WTC11 (cell line): Measurements from ENCODE around the gene SMIM44. TPM values are rescaled to one million over a fixed set of nuclear protein-coding genes. Genes with fewer than 3 reads are reported as not detected.
"Not testable (repeated sequence)": the region's sequence is repeated elsewhere in the genome, so short reads cannot be mapped to it uniquely, and the experiment has no call there.

Experiments
- ATAC-seq: fragments of 200-7000 bp; cut with Tn5 transposase; 2 replicates; pipeline ENCODE4 v1.10.0; 2021; ENCODE audit warnings: mild to moderate bottlenecking, moderate library complexity
- CTCF ChIA-PET: fragments of 300-600 bp; sonication (Branson Sonifier 250); formaldehyde crosslinking; loops from one replicate; lab custom pipeline; 2021; ENCODE audit warnings: antibody characterized with exemption; lab: Charles Lee
- POLR2A ChIA-PET: fragments of 350-600 bp; sonication (Branson Sonifier 250); formaldehyde crosslinking; loops from one replicate; lab custom pipeline; 2021; ENCODE audit warnings: antibody characterized with exemption; lab: Charles Lee
- DNase-seq: peaks from one replicate; pipeline ENCODE4 v3.0.0; 2021; ENCODE audit warnings: low spot score
- H3K27ac Mint-ChIP-seq: 2 replicates; pipeline ENCODE4 v1.8.0; 2021; ENCODE audit warnings: mixed read lengths
- H3K27me3 Mint-ChIP-seq: 2 replicates; pipeline ENCODE4 v1.8.0; 2021; ENCODE audit warnings: low read depth, mild to moderate bottlenecking, moderate library complexity, mixed read lengths
- H3K36me3 Mint-ChIP-seq: 2 replicates; pipeline ENCODE4 v1.8.0; 2021; ENCODE audit warnings: mixed read lengths
- H3K4me1 Mint-ChIP-seq: 2 replicates; pipeline ENCODE4 v1.8.0; 2022; ENCODE audit warnings: mixed read lengths
- H3K4me3 Mint-ChIP-seq: 2 replicates; pipeline ENCODE4 v1.8.0; 2021; ENCODE audit warnings: mild to moderate bottlenecking, moderate library complexity, mixed read lengths
- H3K9me3 Mint-ChIP-seq: 2 replicates; pipeline ENCODE4 v1.8.0; 2021; ENCODE audit warnings: mixed read lengths
- AFF4 ChIP-seq: sonication (generic); formaldehyde crosslinking; IDR thresholded peaks from 2 replicates; pipeline ENCODE4 v1.8.1; 2023; ENCODE audit warnings: mild to moderate bottlenecking, missing genetic modification reagents, borderline replicate concordance
- CREB1 ChIP-seq: sonication (generic); formaldehyde crosslinking; IDR thresholded peaks from 2 replicates; pipeline ENCODE4 v1.8.0; 2023; ENCODE audit warnings: mild to moderate bottlenecking, missing genetic modification reagents
- EMX1 ChIP-seq: fragments of 250-450 bp; sonication (Bioruptor Pico); IDR thresholded peaks from 2 replicates; pipeline ENCODE4 v1.8.0; 2021; ENCODE audit warnings: mild to moderate bottlenecking
- ERG ChIP-seq: fragments of 250-450 bp; sonication (Bioruptor Pico); IDR thresholded peaks from 2 replicates; pipeline ENCODE4 v1.8.0; 2021; ENCODE audit warnings: mild to moderate bottlenecking
- ESRRA ChIP-seq: sonication (generic); formaldehyde crosslinking; IDR thresholded peaks from 2 replicates; pipeline ENCODE4 v1.8.1; 2022; ENCODE audit warnings: mild to moderate bottlenecking, missing genetic modification reagents, borderline replicate concordance
- ETV6 ChIP-seq: sonication (generic); formaldehyde crosslinking; IDR thresholded peaks from 2 replicates; pipeline ENCODE4 v1.8.1; 2022; ENCODE audit warnings: mild to moderate bottlenecking, missing genetic modification reagents
- FOXP1 ChIP-seq: sonication (generic); formaldehyde crosslinking; IDR thresholded peaks from 2 replicates; pipeline ENCODE4 v1.8.0; 2022; ENCODE audit warnings: missing genetic modification reagents, mild to moderate bottlenecking, moderate library complexity, borderline replicate concordance
- GABPB1 ChIP-seq: sonication (generic); formaldehyde crosslinking; IDR thresholded peaks from 2 replicates; pipeline ENCODE4 v1.8.1; 2023; ENCODE audit warnings: mild to moderate bottlenecking, missing genetic modification reagents
- GTF2I ChIP-seq: fragments of 250-450 bp; sonication (Bioruptor Pico); conservative IDR thresholded peaks from 2 replicates; pipeline ENCODE4 v1.4.0; 2021; ENCODE audit warnings: mild to moderate bottlenecking
- HMGXB4 ChIP-seq: sonication (generic); formaldehyde crosslinking; IDR thresholded peaks from 2 replicates; pipeline ENCODE4 v1.8.1; 2023; ENCODE audit warnings: mild to moderate bottlenecking, moderate library complexity, missing genetic modification reagents
- MXD4 ChIP-seq: fragments of 250-450 bp; sonication (Bioruptor Pico); IDR thresholded peaks from 2 replicates; pipeline ENCODE4 v1.8.0; 2021; ENCODE audit warnings: mild to moderate bottlenecking, moderate library complexity, borderline replicate concordance
- MYBL2 ChIP-seq: sonication (generic); formaldehyde crosslinking; IDR thresholded peaks from 2 replicates; pipeline ENCODE4 v1.8.1; 2023; ENCODE audit warnings: mild to moderate bottlenecking, moderate library complexity, missing genetic modification reagents
- NR2C2 ChIP-seq: sonication (generic); formaldehyde crosslinking; IDR thresholded peaks from 2 replicates; pipeline ENCODE4 v1.8.0; 2022; ENCODE audit warnings: mild to moderate bottlenecking, missing genetic modification reagents
- PRRX2 ChIP-seq: fragments of 250-450 bp; sonication (Bioruptor Pico); IDR thresholded peaks from 2 replicates; pipeline ENCODE4 v1.8.0; 2021; ENCODE audit warnings: mild to moderate bottlenecking
- SMAD3 ChIP-seq: sonication (generic); formaldehyde crosslinking; IDR thresholded peaks from 2 replicates; pipeline ENCODE4 v1.8.0; 2022; ENCODE audit warnings: missing genetic modification reagents, mild to moderate bottlenecking, borderline replicate concordance
- SOX15 ChIP-seq: fragments of 250-450 bp; sonication (Bioruptor Pico); IDR thresholded peaks from 2 replicates; pipeline ENCODE4 v1.9.0; 2021; ENCODE audit warnings: mild to moderate bottlenecking
- TCF7 ChIP-seq: sonication (generic); formaldehyde crosslinking; IDR thresholded peaks from 2 replicates; pipeline ENCODE4 v1.8.0; 2022; ENCODE audit warnings: mild to moderate bottlenecking, low read depth, missing genetic modification reagents, moderate library complexity
- ZBTB43 ChIP-seq: sonication (generic); formaldehyde crosslinking; IDR thresholded peaks from 2 replicates; pipeline ENCODE4 v1.8.1; 2023; ENCODE audit warnings: mild to moderate bottlenecking, missing genetic modification reagents
- ZNF121 ChIP-seq: sonication (generic); formaldehyde crosslinking; IDR thresholded peaks from 2 replicates; pipeline ENCODE4 v1.8.0; 2023; ENCODE audit warnings: missing genetic modification reagents
- ZNF219 ChIP-seq: sonication (generic); formaldehyde crosslinking; IDR thresholded peaks from 2 replicates; pipeline ENCODE4 v1.8.0; 2023; ENCODE audit warnings: missing genetic modification reagents, mild to moderate bottlenecking, borderline replicate concordance
- ZNF416 ChIP-seq: fragments of 250-450 bp; sonication (Bioruptor Pico); IDR thresholded peaks from 2 replicates; pipeline ENCODE4 v1.9.0; 2021; ENCODE audit warnings: mild to moderate bottlenecking, inconsistent platforms
- total RNA-seq: library from RNA; stranded (reverse); gene quantifications from 3 replicates; pipeline ENCODE4 v1.2.3, GENCODE V29; 2021
- TF ChIP-seq, protein P1 (sequence below): sonication (generic); formaldehyde crosslinking; IDR thresholded peaks from 2 replicates; pipeline ENCODE4 v1.8.0; 2022; ENCODE audit warnings: mild to moderate bottlenecking, missing genetic modification reagents
- TF ChIP-seq, protein P2 (sequence below): fragments of 250-450 bp; sonication (Bioruptor Pico); conservative IDR thresholded peaks from 2 replicates; pipeline ENCODE4 v1.9.0; 2021; ENCODE audit warnings: mild to moderate bottlenecking

SMIM44 gene
- total RNA-seq, 1 experiment from 2014 or later: not detected

DNA sequence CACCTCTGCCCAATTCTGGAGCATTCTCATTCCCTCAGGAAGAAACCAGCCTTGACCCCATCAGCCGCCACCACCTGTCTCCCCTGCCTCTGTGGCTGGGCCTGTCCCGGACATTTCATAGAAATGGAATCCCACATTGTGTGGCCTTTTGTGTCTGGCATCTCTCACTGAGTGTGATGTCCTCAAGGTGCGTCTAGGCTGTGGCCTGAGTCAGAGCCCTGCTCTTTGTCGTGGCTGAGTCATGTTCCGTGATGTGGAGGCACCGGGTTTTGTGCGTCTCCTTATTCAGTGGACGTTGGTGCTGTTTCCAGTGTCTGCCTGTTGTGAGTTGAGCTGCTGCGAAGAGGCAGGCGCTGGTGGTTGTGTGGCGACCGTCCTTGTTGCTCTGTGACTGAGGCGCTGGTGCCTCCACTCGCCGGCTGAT, 26.3 kb upstream of the SMIM44 start (continued):
- no peak for TF ChIP-seq HMGXB4 (CRISPR knock-in tag)
- TF ChIP-seq EMX1 (CRISPR knock-in tag): no peak
- no peak for TF ChIP-seq ZNF121
- no peak for TF ChIP-seq GABPB1 (CRISPR knock-in tag)
- no peak for TF ChIP-seq CREB1 (CRISPR knock-in tag)
- TF ChIP-seq FOXP1: no peak
- TF ChIP-seq ZBTB43 (CRISPR knock-in tag): no peak
- TF ChIP-seq ZNF416: no peak
- no peak for TF ChIP-seq NR2C2 (CRISPR knock-in tag)
- no peak for TF ChIP-seq GTF2I (CRISPR knock-in tag)
- TF ChIP-seq AFF4 (CRISPR knock-in tag): no peak
- TF ChIP-seq PRRX2 (CRISPR knock-in tag): no peak

DNA sequence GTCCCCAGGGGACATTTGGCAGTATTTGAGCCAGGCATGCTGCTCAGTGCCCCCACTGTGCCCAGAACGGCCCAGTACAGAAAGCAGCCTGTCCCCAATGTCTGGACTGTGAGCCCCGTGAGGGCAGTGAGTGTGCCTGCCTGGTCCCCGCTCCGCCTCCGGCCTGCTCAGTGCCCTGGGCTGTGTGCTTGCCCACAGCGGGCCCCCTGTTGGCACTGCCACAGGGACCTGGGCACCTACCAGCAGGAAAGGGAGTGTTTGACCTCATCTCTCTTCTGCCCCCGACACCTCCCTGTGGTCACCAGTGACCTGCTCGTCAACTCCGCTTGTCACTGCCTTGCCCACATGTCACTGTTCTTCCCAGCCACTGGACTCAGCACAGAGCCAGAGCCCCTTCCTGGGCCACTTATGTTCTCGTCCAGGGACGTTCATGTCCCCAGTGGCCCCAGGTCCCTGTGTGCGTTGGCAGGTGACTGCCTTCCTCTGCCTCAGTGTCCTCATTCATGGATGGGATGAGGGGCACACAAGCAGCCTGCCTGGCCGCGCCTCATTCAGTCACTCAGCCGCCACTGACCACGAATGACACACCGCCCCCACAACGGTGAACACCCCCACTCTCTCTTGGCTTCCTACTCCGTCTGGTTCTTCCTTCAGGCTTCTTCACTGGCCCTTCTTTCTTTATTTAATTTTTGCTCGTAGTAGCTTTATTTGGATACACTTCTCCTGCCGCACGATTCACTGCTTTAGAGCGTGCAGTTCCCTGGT, 25.7 kb upstream of the SMIM44 start:
- ATAC-seq: no peak
- Mint-ChIP-seq H3K27ac (peak overlapping the region; percentile 83; the same call in 1 of the 2 replicates), H3K9me3 (no peaks in the 10 kb centered on the region), H3K36me3 (peaks cover 12% of the 10 kb centered on the region; the same call in 1 of the 2 replicates), H3K4me1 (peaks cover 18% of the 10 kb centered on the region), H3K4me3 (no peak overlapping the region), H3K27me3 (no peaks in the 10 kb centered on the region; the same call in 1 of the 2 replicates)
- TF ChIP-seq, protein P1, sequence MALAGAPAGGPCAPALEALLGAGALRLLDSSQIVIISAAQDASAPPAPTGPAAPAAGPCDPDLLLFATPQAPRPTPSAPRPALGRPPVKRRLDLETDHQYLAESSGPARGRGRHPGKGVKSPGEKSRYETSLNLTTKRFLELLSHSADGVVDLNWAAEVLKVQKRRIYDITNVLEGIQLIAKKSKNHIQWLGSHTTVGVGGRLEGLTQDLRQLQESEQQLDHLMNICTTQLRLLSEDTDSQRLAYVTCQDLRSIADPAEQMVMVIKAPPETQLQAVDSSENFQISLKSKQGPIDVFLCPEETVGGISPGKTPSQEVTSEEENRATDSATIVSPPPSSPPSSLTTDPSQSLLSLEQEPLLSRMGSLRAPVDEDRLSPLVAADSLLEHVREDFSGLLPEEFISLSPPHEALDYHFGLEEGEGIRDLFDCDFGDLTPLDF (CRISPR knock-in tag): no peak
- TF ChIP-seq ZNF219 (no peak), SOX15 (CRISPR knock-in tag) (no peak), MXD4 (CRISPR knock-in tag) (no peak), ERG (no peak), TCF7 (CRISPR knock-in tag) (no peak), SMAD3 (CRISPR knock-in tag) (no peak), EMX1 (CRISPR knock-in tag) (no peak), FOXP1 (no peak), ESRRA (CRISPR knock-in tag) (no peak), ETV6 (no peak), MYBL2 (CRISPR knock-in tag) (no peak)
- TF ChIP-seq, protein P2, sequence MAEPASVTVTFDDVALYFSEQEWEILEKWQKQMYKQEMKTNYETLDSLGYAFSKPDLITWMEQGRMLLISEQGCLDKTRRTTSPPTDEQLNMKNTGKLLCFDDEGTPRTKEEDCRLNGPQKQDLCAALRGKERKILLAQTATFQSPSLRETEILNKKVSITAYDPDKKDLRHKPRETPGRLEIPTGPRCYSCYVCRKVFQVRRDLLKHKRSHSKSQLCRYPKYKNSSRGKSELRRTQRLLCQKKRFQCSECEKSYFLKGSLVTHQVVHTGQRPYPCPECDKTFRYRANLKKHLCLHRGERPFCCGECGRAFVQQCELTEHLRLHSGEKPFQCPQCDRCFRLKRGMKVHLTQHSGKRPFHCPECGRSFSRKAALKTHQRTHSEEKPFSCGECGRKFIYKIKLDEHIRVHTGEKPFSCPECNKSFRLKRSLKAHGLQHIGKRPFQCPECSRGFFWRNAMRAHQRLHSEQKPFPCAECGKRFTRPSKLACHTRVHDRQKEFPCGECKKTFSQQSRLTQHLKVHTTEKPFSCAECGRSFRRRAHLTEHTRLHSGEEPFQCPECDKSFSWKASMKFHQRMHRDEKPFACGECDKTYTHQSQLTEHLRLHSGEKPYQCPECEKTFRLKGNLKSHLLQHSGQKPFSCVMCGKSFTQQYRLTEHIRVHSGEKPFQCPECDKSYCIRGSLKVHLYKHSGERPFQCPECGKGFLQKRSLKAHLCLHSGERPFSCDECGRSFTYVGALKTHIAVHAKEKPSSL (CRISPR knock-in tag): no peak
- POLR2A ChIA-PET: interaction anchor here (0.7 kb wide), 1 partner anchor 9 kb away, joined by 7 read pairs; no protein-coding TSS in a partner anchor
- no peak for DNase-seq
- CTCF ChIA-PET: interaction anchor here (1.2 kb wide), 1 partner anchor 17 kb away, joined by 4 read pairs; no protein-coding TSS in a partner anchor

GRCh38 chr19:3508121-3508661, 24.9 kb upstream of the SMIM44 start:
- H3K27ac Mint-ChIP-seq, H3K9me3 Mint-ChIP-seq, H3K27me3 Mint-ChIP-seq, DNase-seq, ATAC-seq, CTCF ChIA-PET: not testable (repeated sequence)
- H3K4me3 Mint-ChIP-seq: peak overlapping the region; percentile 85
- peaks cover 18% of the 10 kb centered on the region for H3K4me1 Mint-ChIP-seq
- POLR2A ChIA-PET: interaction anchor here (0.7 kb wide), 2 partner anchors 10 to 24 kb away, joined by 4 to 7 read pairs; no protein-coding TSS in a partner anchor
- H3K36me3 Mint-ChIP-seq: peaks cover 12% of the 10 kb centered on the region; the same call in 1 of the 2 replicates
